NT2/D1 (cell line): ENCODE data around the gene TRPM6.

Experiments
- SUZ12 ChIP-seq: IDR thresholded peaks from 2 replicates; pipeline ENCODE4 v1.6.1; 2011; ENCODE audit not compliant: insufficient read length, insufficient read depth; ENCODE audit errors: extremely low read depth
- YY1 ChIP-seq: IDR thresholded peaks from 2 replicates; pipeline ENCODE4 v1.6.1; 2011; ENCODE audit not compliant: insufficient read length, insufficient read depth
- ZNF274 ChIP-seq: IDR thresholded peaks from 2 replicates; pipeline ENCODE4 v1.6.1; 2011; ENCODE audit warnings: mild to moderate bottlenecking, low read depth, low read length

DNA sequence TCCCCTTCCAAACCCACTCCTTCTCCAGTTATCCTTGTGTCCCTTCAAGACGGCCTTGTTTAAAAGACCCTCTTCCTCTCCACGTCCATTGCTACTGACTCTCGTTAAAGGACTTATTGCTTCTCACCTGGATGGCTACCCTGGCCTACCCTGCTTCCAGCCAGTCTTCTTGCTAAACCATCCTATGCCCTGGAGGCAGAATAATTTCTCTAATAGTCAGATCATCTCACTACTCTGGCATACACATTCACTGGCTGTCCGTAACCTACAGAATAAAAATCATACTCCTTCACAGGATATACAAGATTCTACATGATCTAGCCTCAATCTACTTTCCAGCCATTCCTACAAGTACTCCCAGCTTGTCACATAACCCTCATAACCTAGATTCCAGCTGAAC lies 92.6 kb downstream of the TRPM6 start:
- TF ChIP-seq YY1: no peak
- TF ChIP-seq ZNF274: no peak
- TF ChIP-seq SUZ12: no peak
